HG03571 (cell line): ENCODE data around the gene TRPM2.
"Not testable (repeated sequence)": the region's sequence is repeated elsewhere in the genome, so short reads cannot be mapped to it uniquely, and the experiment has no call there.

Experiments
- ATAC-seq: cut with Tn5 transposase; IDR thresholded peaks from one replicate; pipeline ENCODE4 v1.9.1; 2021; ENCODE audit not compliant: unreplicated experiment

Gene TRPM2

GRCh38 chr21:44351535-44352252 lies 1.7 kb upstream of the TRPM2 start:
- no peak for ATAC-seq

- ATAC-seq = no peak
These were observed 1.1 kb upstream of the TRPM2 start for GRCh38 chr21:44352253-44352860.

DNA sequence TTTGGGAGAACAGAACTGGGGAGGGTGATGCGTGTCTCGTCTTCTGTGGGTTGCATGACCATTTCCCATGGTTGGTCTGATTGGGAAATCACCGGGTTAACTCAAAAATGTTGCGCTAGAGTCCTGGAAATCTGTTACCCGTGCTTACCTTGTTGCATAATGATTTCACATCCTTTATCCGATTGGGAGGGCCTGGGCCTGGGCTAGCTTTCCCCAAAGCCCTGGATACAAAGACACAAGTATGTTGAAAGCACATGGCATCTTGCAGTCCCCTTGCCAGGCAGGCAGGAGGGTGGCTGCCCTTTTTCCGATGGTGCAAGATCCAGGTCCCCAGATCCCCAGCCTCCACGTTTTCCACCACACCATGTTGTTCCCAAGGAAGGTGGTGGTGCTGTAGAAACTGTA lies 582 bp downstream of the TRPM2 start:
- peak; percentile 4 for ATAC-seq

- no peak for ATAC-seq
These were observed 1.7 kb downstream of the TRPM2 start for GRCh38 chr21:44354775-44355771.

- no peak for ATAC-seq
These were observed 2.7 kb downstream of the TRPM2 start for GRCh38 chr21:44356160-44356559.

DNA sequence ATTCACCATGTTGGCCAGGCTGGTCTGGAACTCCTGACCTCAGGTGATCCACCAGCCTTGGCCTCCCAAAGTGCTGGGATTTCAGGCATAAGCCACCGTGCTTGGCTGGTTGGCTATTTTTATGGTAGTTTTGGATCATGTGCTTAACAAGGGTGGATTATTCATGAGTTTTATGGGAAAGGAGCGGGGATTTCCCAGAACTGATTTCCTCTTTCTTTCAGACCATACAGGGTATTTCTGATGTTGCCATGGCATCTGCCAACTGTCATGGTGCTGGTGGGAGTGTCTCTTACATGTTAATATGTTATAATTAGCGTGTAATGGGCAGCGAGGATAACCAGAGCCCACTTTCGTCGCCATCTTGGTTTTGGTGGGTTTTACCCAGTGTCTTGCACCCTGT lies 3.2 kb downstream of the TRPM2 start:
- ATAC-seq = no peak

- no peak for ATAC-seq
These were observed 3.8 kb downstream of the TRPM2 start for GRCh38 chr21:44357064-44357837.

GRCh38 chr21:44359396-44359795 lies 6.0 kb downstream of the TRPM2 start:
- no peak for ATAC-seq

DNA sequence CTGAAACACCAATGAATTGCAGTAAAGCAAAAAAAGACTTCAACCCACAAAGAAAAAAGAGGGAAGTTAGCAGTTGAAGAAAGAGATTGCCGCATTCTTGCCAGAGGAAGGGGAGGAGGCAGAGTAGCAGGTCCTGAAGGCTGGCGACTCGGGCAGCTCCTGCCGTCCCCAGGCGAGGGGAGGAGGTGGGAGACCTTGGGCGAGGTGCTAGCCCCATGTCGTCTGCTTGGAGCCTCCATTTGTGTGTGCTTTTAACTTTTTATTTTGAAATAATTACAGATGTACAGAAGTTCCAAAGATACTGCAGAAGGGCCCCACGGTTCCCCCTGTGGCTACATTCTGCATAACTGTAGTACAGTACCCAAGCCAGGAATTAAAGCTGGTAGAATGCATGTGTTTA lies 6.7 kb downstream of the TRPM2 start:
- ATAC-seq = no peak

DNA sequence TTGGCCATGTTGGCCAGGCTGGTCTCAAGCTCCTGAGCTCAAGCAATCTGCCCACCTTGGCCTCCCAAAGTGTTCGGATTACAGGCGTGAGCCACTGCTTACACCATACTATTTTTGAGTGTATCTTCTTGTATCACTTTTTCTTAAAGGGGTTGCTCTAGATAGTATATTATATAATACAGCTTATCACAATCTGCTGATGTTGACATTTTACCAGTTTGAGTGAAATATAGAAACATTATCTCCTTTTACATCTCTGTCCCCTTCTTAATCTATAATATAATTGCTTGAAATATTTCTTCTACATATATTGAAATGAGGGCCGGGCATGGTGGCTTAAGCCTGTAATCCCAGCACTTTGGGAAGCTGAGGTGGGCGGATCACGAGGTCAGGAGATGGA lies 8.5 kb downstream of the TRPM2 start:
- ATAC-seq = not testable (repeated sequence)

- ATAC-seq = no peak
These were observed 9.9 kb downstream of the TRPM2 start for GRCh38 chr21:44363278-44363677.

DNA sequence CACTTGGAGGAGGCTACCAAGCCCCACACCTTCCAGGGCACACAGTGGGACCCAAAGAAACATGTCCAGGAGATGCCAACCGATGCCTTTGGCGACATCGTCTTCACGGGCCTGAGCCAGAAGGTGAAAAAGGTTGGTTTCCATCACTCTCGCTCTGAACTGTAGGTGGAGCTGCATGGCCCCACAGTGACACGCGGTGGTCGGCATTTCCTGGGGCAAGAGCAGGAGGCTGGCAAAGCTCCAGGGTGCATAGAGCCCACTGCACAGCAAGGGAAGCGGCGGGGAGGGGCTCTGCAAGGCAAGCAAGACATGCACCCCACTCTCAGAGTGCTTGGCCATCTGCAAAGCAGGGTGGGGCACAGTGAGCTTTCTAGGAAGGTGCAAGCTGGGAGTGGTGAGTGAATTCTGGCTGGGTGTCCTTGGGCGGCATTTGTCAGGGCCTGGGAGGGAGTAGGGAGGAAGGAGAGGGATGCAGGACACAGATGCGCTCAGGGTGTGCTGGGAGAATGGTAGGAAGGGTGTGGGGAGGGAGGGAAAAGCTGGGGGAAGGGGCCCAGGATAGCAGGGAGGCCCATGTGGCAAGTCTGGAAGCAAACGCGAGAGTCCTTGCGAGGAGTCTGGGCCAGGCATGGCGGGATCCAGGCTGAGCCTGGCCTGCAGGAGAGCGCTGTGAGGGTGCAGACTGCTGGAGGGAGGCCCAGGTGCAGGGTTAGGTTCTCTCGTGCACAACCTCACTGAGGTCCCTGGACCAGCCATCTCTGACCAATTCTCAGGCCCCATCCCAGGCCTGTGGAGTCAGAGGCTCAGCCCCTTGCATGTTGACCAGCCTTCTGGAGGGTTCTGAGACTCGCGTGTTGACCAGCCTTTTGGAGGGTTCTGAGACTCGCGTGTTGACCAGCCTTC lies 11.0 kb downstream of the TRPM2 start:
- ATAC-seq = no peak

DNA sequence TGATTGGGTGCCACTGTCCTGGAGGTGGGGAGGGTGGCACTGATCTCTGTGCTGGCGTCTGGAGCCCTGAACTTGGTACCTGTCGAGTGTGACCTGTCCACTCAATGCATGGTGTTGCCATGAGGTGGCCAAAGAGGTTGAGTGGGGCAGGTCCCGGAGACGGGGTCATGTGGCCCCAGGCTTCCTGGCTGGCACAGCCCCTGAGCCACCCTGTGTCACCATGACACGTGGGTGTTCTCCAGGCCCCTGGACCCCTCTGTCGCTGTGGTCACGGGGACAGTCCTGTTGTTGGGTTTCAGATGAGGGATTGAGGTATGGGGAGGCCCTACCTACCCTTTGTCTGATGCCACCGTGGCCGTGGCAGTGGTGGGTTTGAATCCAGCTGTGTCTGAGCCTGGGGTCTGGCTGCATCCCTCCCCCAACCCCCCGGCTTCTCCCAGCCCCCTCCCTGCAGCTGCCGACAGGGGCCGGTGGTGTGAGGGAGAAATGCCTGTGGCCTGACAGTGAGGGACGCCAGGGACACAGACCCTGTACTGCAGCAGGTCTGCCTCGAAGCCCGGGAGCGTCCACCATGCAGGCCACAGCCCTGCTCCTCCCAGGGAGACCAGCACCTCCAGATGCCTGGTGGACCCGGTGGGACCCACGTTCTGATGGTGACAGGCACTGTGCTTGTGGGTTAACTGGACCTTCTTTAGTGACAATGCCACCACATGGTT lies 12.0 kb downstream of the TRPM2 start:
- ATAC-seq = no peak

- ATAC-seq = no peak
These were observed 12.7 kb downstream of the TRPM2 start for GRCh38 chr21:44365967-44366585.

DNA sequence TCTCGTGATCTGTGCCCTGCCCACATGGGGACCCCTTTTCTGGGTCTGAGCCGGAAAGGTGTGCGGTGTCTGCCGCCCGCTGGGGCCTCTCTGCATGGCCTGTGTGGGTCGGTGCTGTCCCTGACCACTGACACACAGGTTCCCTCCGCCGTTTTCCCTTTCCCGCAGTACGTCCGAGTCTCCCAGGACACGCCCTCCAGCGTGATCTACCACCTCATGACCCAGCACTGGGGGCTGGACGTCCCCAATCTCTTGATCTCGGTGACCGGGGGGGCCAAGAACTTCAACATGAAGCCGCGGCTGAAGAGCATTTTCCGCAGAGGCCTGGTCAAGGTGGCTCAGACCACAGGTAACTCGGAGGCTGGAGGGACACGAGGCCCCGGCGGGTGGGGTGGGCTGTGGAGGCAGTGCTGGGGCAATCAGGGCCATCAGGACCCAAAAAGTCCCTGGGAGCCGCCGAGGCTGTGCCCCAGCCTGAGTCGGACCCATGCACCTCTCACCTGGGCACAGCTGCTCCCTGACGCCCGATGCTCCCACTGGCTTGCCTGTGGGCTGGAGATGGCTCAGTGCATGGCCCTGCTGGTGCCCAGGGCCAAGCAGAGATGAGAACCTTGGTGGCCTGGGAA lies 13.3 kb downstream of the TRPM2 start:
- no peak for ATAC-seq

- no peak for ATAC-seq
These were observed 15.5 kb downstream of the TRPM2 start for GRCh38 chr21:44368711-44369446.

DNA sequence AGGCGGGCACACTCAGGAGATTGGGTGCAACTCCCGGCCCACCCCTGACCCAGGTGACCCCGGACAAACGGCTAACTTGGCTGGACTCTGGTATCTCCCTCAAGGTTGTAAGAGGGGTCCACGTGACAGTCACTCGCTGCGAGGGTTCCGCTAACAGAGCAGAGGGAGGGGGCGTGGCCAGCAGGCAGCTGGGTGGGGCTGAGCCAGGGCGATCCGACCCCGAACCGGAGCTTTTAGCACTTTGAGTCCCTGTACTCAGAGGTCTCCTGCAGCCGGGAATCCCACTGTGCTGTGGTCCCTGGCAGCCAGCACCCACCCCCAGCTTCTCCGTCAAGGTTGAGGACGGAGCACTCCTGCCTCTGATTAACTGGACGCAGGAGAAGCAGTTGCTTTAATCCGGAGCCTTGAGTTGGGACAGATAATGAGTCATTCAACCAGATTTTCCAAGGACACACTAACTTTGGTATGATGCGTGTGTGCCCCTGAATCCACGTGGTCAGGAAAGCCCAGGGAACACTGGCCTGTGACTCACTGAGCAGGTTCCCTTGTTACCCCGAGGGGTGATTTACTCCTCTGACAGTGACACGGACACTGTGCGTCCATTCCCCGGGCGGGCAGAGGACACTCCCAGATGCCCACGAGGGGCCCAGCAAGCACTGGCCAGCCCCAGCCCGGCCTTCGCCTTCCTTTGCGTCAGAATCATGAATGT lies 16.8 kb downstream of the TRPM2 start:
- no peak for ATAC-seq
